Measurements from ENCODE around the gene PPP2R3A.
A peak's percentile ranks its signal among the peaks of the same experiment; 100 is the strongest.
"Not testable (repeated sequence)": the region's sequence is repeated elsewhere in the genome, so short reads cannot be mapped to it uniquely, and the experiment has no call there.

The PPP2R3A gene

GRCh38 chr3:136036306-136036705 lies 70.8 kb downstream of the PPP2R3A start:
- DNase-seq (ENCODE audit: low spot score) = no peak

DNA sequence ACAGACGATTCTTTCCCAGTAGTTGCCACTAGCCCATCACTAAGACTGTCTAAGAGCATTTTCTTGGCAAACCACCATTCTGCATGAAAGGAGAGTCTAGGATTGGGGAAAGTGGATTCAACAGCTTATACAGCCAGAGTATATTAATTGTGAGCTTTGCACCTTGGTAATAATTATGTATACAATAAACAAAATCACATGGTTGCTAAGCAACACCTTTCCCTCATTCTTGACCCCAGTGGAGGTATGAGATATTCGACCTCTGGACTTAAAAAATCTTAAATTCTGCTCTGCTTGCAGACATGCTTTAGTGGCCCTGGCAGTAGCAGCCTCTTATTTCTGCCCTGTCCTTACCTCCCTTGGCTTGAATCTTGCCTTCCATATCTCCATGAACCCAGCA lies 73.1 kb downstream of the PPP2R3A start:
- no peak for DNase-seq (ENCODE audit: low spot score)

GRCh38 chr3:136042608-136043221 lies 77.2 kb downstream of the PPP2R3A start:
- no peak for DNase-seq (ENCODE audit: low spot score)

GRCh38 chr3:136044980-136045745 lies 79.6 kb downstream of the PPP2R3A start:
- no peak for DNase-seq (ENCODE audit: low spot score)

- no peak for DNase-seq (ENCODE audit: low spot score)
Observed at GRCh38 chr3:136048068-136048467, 82.5 kb downstream of the PPP2R3A start.

GRCh38 chr3:136050250-136050649 lies 84.7 kb downstream of the PPP2R3A start:
- DNase-seq (ENCODE audit: low spot score) = no peak

DNA sequence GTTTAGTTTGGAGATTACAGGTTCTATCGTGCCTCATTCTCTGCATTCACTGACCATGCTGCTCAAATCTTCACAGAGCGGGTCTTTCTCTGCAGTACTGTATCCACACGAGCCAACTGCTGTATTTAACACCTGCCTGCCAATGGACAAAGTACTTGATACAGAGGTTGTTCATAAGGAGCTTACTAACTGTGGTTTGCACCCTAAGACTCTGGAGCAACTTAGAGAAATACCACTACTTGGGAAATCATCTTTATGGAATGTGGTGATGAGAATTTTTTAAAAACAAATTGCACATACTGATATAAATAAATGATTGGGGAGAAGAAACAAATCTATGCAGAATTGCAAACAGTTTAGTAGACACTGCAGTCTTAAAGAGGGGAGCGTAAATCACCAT lies 90.0 kb downstream of the PPP2R3A start:
- DNase-seq (ENCODE audit: low spot score) = no peak

DNA sequence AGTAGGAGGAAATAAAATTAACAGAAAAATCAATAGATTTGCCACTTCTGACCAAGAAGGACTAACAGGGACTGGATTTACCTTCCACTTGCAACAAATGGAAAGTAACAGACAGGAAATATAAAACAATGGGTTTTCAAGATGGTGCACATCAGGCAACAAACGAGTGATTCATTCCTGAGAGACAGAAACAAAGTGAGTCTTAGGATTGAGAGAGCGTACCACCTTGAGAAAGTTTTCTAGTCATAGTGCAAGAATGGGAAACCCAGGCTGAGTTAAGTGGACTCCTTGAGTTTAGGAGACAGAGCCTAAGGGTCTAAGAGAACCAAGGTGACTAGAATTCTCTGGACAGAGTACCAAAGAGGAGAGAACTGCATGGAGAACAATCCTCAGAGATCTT lies 101.7 kb downstream of the PPP2R3A start:
- no peak for DNase-seq (ENCODE audit: low spot score)

DNA sequence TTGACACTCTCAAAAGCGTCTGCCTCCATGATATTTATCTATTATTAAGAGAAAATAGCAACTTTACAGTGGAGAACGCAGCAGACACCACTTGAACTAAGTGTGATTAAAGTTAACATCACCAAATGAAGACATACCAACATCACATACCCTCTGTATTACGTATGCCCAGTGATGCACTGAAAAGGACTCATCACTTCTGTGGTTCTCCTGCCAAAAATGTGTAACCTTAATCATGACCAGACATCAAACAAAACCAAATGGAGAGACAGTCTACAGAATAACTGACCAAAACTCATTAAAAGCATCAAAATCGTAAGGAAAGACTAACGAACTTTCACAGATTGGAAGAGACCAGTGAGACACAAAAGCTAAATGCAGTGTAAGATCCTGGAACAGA lies 103.2 kb downstream of the PPP2R3A start:
- DNase-seq (ENCODE audit: low spot score) = no peak

DNA sequence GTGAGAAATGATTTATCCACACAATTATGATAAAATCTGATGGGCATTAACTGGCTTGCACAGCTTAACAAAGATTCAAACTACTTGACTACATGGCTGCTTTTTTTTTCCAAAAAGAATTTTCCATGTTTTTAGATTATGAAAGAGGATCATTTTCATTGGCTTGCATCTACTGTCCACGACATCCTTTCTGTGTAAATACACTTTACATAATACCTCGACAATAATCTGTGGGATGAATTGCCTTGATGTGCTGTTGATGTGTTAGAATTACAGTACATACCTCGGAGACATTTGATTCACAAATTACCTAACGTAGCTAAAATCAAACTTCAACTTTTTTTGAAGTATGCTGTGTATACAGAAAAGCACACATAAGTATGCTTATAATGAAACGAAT lies 104.4 kb downstream of the PPP2R3A start:
- no peak for DNase-seq (ENCODE audit: low spot score)

DNA sequence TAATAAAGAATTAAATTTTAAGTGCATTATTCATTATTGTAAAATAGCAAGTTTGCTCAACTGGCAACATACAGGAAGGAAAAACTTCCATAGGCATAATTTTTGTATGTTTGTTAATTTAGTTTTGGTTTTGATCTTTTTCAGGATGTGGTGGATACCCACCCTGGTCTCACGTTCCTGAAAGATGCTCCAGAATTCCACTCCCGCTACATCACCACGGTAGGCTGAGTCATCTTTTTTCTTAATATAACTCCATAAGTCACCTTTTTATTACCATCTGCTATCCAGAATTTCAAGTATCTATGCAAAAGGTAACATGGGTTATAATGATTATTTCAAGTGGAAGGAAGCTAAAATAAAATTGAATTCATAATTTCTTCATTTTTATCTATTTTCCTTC lies 104.8 kb downstream of the PPP2R3A start:
- no peak for DNase-seq (ENCODE audit: low spot score)

- no peak for DNase-seq (ENCODE audit: low spot score)
Observed at GRCh38 chr3:136070953-136071949, 105.7 kb downstream of the PPP2R3A start.

- DNase-seq (ENCODE audit: low spot score) = no peak
Observed at GRCh38 chr3:136074546-136075170, 109.1 kb downstream of the PPP2R3A start.

- DNase-seq (ENCODE audit: low spot score) = peak; percentile 76
Observed at GRCh38 chr3:136075218-136075808, 109.8 kb downstream of the PPP2R3A start.

GRCh38 chr3:136075811-136076210 lies 110.3 kb downstream of the PPP2R3A start:
- DNase-seq (ENCODE audit: low spot score) = no peak

- peak; percentile 34 for DNase-seq (ENCODE audit: low spot score)
Observed at GRCh38 chr3:136078421-136079364, 113.2 kb downstream of the PPP2R3A start.

DNA sequence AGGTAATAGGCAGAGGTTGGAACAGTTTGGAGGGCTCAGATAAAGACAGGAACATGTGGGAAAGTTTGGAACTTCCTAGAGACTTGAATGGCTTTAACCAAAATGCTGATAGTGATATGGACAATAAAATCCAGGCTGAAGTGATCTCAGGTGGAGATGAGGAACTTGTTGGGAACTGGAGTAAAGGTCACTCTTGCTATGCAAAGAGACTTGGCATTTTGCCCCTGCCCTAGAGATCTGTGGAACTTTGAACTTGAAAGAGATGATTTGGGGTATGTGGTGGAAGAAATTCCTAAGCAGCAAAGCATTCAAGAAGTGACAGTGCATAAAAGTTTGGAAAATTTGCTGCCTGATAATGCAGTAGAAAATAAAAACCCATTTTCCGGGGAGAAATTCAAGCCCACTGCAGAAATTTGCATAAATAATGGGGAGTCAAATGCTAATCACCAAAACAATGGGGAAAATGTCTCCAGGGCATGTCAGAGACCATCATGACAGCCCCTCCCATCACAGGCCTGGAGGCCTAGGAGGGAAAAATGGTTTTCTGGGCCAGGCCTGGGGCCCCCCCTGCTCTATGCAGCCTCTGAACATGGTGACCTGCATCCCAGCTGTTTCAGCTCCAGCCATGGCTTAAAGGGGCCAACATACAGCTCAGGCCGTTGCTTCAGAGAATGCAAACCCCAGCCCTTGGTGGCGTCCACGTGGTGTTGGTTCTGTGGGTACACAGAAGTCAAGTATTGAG lies 118.3 kb downstream of the PPP2R3A start:
- DNase-seq (ENCODE audit: low spot score) = not testable (repeated sequence)

- not testable (repeated sequence) for DNase-seq (ENCODE audit: low spot score)
Observed at GRCh38 chr3:136085067-136085466, 119.5 kb downstream of the PPP2R3A start.

DNA sequence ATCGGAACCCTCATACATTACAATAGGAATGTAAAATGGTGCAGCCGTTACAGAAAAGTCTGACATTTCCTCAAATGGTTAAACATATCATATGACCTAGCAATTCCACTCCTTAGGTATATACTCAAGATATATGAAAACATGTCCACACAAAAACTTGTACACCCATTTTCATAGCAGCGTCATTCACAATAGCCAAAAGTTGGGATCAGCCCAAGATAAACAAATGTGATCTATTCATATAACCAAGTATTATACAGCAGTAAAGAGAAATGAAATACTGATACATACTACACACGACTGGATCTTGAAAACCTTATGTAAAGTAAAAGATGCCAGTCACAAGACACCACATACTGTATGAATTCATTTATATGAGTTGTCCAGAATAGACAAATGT lies 128.2 kb downstream of the PPP2R3A start:
- no peak for DNase-seq (ENCODE audit: low spot score)

DNA sequence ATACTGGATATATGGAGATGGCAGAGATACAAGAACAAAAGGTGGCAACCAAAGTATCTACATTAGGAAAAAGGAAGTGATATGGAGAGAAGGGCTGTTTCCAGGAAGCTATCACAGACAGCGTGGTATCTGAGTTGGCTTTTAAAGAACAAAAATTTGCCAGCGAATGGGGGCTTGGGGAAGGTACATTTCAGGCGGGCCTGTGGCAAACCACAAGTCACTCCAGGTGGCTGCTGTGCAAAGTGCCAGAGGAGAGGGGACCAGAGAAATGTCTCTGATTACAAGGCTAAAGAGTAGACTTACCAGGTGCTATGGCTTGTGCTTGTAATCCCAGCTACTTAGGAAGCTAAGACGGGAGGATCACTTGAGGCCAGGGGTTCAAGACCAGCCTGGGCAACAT lies 139.5 kb downstream of the PPP2R3A start:
- DNase-seq (ENCODE audit: low spot score) = no peak
